Gastroesophageal sphincter (tissue), 4 donors: ENCODE measurements around the gene ZFAND2A. TPM values are rescaled to one million over a fixed set of nuclear protein-coding genes. Genes with fewer than 3 reads are reported as not detected.

Experiments used
- ATAC-seq: fragments of 150-250 bp; one replicate; pipeline ENCODE4 v1.9.1; 2016; ENCODE audit warnings: mild to moderate bottlenecking, moderate library complexity
- H3K27ac ChIP-seq, 4 donors: fragments of 200-600 bp; sonication (generic) in 3 of 4; 1 replicate in 3 of 4; 2 replicates in 1 of 4; pipeline ENCODE4 v1.5.1; 2016 to 2019
- H3K27me3 ChIP-seq: fragments of 200-600 bp; sonication (generic); one replicate; pipeline ENCODE4 v1.5.1; 2019
- H3K36me3 ChIP-seq, 2 donors: fragments of 200-600 bp; sonication (generic); one replicate each; pipeline ENCODE4 v1.5.1; 2019; ENCODE audit warnings: control low read depth in 1 of 2
- H3K4me1 ChIP-seq, 3 donors: fragments of 200-600 bp; sonication (generic); 1 replicate in 2 of 3; 2 replicates in 1 of 3; pipeline ENCODE4 v1.5.1; 2016 to 2019; ENCODE audit warnings: control low read depth in 2 of 3
- H3K4me3 ChIP-seq, 2 donors: fragments of 200-600 bp; sonication (generic); one replicate each; pipeline ENCODE4 v1.5.1; 2019; ENCODE audit warnings: mild to moderate bottlenecking in 1 of 2, moderate library complexity in 1 of 2
- H3K9me3 ChIP-seq, 3 donors: fragments of 200-600 bp; sonication (generic); one replicate each; pipeline ENCODE4 v1.5.1; 2017 to 2019; ENCODE audit warnings: control low read depth in 2 of 3
- EP300 ChIP-seq: sonication (generic); formaldehyde crosslinking; IDR thresholded peaks from one replicate; pipeline ENCODE4 v1.6.1; 2017; ENCODE audit warnings: antibody characterized with exemption, mild to moderate bottlenecking
- POLR2A ChIP-seq, 2 donors: fragments of 450-650 bp; IDR thresholded peaks; one replicate each; pipeline ENCODE4 v1.6.1; 2017; ENCODE audit warnings: antibody characterized with exemption in 2 of 2, mild to moderate bottlenecking in 2 of 2, moderate library complexity in 1 of 2
- POLR2AphosphoS5 ChIP-seq: sonication (generic); formaldehyde crosslinking; IDR thresholded peaks from one replicate; pipeline ENCODE4 v1.6.1; 2017; ENCODE audit warnings: antibody characterized with exemption
- WGBS, 2 donors: methylation state at CpG; one replicate each; pipeline ENCODE4 v1.1.5; 2018; ENCODE audit warnings: low coverage in 1 of 2; 5-methylcytosine and 5-hydroxymethylcytosine counted together
- total RNA-seq, 4 donors: library from RNA; depleted of rRNA; stranded (reverse); fragments of >200 nt; gene quantifications; one replicate each; pipeline ENCODE4 v1.1.0, GENCODE V29; 2016
- TF ChIP-seq, protein P1 (sequence below), 4 experiments: fragments of 200-600 bp in 2 of 4; fragments of 450-650 bp in 2 of 4; sonication (generic) in 1 of 4; IDR thresholded peaks; one replicate each; pipeline ENCODE4 v1.5.1; 2017 to 2019; ENCODE audit warnings: antibody characterized with exemption in 4 of 4, mild to moderate bottlenecking in 2 of 4, moderate library complexity in 2 of 4

The ZFAND2A gene
- total RNA-seq, 4 donors from 2014 or later, result 19.1 to 28.0 (median 24.0) TPM

DNA sequence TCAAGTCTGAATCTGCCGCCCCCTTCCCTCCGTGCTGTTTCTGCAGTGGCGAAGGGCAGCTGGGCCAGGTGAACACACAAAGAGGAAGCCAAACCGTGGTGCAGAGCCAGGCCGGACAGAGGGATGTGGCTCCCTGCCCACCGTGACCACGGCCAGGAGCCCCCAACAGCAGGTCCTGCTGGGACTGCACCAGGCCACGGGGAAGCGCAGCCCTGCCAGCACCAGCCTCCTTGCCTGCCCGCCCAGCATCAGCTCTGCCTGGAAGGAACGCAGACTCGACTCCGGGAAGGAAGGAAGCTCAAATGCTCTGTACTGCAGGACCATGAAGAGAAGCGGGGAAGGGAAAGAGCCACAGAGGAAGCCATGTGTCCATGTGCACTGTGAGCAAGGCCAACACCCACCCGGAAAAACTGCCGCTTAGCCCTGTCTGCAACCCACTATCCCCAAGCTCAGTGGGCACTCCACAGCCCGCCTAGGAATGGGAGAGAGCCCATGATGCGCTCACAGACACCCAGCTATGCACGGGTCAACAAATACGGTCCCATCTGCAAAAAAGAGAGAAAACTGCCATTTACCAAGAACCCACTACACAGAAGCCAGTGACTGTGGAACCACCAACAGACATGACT is 53.1 kb downstream of the ZFAND2A start:
- no peak for ATAC-seq
- no peaks in the 10 kb centered on the region for H3K4me1 ChIP-seq
- no peaks in the 10 kb centered on the region for H3K9me3 ChIP-seq
- no peak overlapping the region for H3K4me3 ChIP-seq
- TF ChIP-seq POLR2AphosphoS5, result no peak
- no peak for TF ChIP-seq POLR2A (IDR thresholded peaks at IDR 0.05)
- TF ChIP-seq, protein P1, sequence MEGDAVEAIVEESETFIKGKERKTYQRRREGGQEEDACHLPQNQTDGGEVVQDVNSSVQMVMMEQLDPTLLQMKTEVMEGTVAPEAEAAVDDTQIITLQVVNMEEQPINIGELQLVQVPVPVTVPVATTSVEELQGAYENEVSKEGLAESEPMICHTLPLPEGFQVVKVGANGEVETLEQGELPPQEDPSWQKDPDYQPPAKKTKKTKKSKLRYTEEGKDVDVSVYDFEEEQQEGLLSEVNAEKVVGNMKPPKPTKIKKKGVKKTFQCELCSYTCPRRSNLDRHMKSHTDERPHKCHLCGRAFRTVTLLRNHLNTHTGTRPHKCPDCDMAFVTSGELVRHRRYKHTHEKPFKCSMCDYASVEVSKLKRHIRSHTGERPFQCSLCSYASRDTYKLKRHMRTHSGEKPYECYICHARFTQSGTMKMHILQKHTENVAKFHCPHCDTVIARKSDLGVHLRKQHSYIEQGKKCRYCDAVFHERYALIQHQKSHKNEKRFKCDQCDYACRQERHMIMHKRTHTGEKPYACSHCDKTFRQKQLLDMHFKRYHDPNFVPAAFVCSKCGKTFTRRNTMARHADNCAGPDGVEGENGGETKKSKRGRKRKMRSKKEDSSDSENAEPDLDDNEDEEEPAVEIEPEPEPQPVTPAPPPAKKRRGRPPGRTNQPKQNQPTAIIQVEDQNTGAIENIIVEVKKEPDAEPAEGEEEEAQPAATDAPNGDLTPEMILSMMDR (IDR thresholded peaks at IDR 0.05), result no peak
- TF ChIP-seq EP300, result no peak
- H3K27ac ChIP-seq, result no peak overlapping the region
- H3K27me3 ChIP-seq, result no peaks in the 10 kb centered on the region
- no peaks in the 10 kb centered on the region for H3K36me3 ChIP-seq
- 46 to 62% methylated on average over 2 to 11 of the region's 20 CpGs for WGBS, 2 donors

DNA sequence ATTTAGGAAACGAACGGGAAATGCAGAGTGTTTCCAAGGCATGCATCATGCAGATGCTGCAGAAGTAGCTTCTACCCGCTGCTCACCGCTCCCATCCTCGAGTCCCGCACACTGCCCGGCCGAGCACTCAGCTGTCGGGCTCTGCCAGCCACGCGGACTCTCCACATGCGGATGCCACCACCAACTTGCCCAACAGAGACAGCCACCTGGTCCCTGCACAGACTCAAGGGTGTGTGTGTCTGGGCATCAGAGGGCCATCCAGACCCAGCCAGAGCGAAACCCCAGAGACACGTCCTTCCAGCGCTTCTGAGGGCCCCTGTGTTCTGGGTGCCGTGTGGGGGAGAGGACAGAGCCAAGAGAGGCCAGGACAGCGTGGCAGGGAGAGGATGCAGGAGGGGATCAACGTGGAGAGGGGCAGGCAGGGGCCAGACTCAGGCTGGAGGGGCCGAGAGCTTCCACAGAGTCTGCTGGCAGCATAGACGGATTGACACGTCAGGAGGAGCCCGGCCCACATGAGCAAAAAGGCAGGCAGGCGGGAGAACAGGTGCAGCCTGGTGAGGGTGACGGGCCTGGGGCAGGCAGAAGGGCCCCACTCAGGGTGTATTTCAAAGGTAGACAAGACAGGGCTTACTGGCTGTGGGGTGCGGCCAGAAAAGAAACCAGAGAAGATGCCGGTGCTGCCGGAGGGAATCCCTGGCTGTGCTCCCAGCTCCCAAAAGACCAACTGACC is 53.8 kb downstream of the ZFAND2A start:
- WGBS, 2 donors, result 58 to 76% methylated on average over 8 to 11 of the region's 27 CpGs
- Histone ChIP-seq H3K36me3 (no peaks in the 10 kb centered on the region), H3K27me3 (no peaks in the 10 kb centered on the region), H3K27ac (no peak overlapping the region), H3K9me3 (no peaks in the 10 kb centered on the region), H3K4me1 (no peaks in the 10 kb centered on the region), H3K4me3 (no peak overlapping the region)
- TF ChIP-seq POLR2A (IDR thresholded peaks at IDR 0.05) (no peak), POLR2AphosphoS5 (no peak), EP300 (no peak)
- TF ChIP-seq, protein P1 (IDR thresholded peaks at IDR 0.05), result no peak
- ATAC-seq, result no peak

DNA sequence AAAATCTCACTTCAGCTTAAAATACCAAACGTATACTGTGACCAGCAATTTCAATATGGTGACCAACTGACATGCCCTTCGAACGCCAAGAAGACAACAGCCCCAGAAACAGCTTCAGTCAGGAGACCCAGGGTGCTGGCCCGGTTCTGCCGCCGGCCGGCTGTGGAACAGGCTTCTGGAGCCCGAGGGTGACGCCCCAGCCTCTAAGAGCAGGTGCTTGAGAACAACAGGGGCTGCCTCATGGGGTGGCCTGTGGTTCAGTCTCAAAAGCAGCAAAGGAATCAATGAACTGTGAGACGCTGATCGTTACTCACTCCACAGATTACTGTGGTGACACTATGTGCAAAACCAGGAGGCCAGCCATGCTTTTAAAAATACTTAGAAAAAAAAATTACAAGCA is 54.8 kb downstream of the ZFAND2A start:
- Histone ChIP-seq H3K9me3 (no peaks in the 10 kb centered on the region), H3K27me3 (no peaks in the 10 kb centered on the region), H3K4me1 (no peaks in the 10 kb centered on the region), H3K4me3 (no peak overlapping the region), H3K27ac (no peak overlapping the region), H3K36me3 (no peaks in the 10 kb centered on the region)
- ATAC-seq, result no peak
- WGBS, 2 donors, result 80 to 95% methylated on average over 3 of the region's 11 CpGs
- TF ChIP-seq, protein P1 (IDR thresholded peaks at IDR 0.05), result no peak
- TF ChIP-seq POLR2AphosphoS5 (no peak), POLR2A (IDR thresholded peaks at IDR 0.05) (no peak), EP300 (no peak)

DNA sequence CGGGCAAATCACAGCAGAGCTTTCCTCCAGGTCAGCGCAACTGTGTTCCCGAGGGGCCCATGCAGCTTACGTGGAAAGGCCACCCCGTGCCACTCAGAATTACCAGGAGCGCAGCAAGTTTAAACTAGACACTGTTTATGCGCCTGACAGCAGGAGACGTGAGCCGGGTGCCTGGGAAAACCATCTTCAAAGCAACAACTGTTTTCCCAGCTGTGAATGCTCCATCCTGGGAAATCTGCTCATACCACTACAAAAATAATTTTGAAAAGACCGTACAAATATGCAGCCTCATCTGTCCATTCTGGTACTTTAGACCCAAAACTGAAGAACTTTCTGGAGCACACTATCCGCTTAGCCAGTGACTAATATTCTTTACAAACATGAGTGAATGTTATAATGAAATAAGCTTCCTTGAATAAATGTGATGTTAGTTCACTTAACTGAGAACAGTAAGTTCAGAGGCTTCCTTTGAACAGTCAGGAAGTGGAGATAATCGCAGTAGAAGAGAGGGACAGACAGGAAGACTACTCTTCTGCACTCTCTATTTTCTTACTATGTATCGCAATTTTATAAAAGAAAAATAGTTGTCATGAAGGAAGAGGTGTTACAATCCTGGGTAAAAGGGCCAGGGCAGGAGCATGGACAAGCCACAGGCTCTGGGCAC is 55.3 kb downstream of the ZFAND2A start:
- TF ChIP-seq, protein P1 (IDR thresholded peaks at IDR 0.05), result no peak
- TF ChIP-seq POLR2AphosphoS5 (no peak), EP300 (no peak), POLR2A (IDR thresholded peaks at IDR 0.05) (no peak)
- ATAC-seq, result no peak
- H3K36me3 ChIP-seq, result peaks cover 0 to 1% of the 10 kb centered on the region in 2 donors
- H3K27ac ChIP-seq, result no peak overlapping the region
- H3K4me1 ChIP-seq, result no peaks in the 10 kb centered on the region
- H3K9me3 ChIP-seq, result no peaks in the 10 kb centered on the region
- no peak overlapping the region for H3K4me3 ChIP-seq
- no peaks in the 10 kb centered on the region for H3K27me3 ChIP-seq
- 76 to 83% methylated on average over 4 to 8 of the region's 13 CpGs for WGBS, 2 donors
